DOHH2 (cell line): ENCODE data around the gene MGRN1.

Experiments
- H3F3A ChIP-seq: fragments of 200-600 bp; sonication (generic), shearing (Covaris generic); 2 replicates; pipeline ENCODE4 v1.6.0; 2016; ENCODE audit warnings: antibody characterized with exemption, mild to moderate bottlenecking; ENCODE audit not compliant: control insufficient read depth, insufficient read depth
- H3K27ac ChIP-seq: fragments of 200-600 bp; sonication (generic); 2 replicates; pipeline ENCODE4 v1.5.1; 2014; ENCODE audit warnings: low read depth, mild to moderate bottlenecking, low read length, moderate library complexity
- H3K27me3 ChIP-seq: fragments of 200-600 bp; sonication (generic); 2 replicates; pipeline ENCODE4 v1.6.1; 2014; ENCODE audit warnings: mild to moderate bottlenecking, low read length, mixed read lengths; ENCODE audit not compliant: control insufficient read depth
- H3K36me3 ChIP-seq: fragments of 200-600 bp; sonication (generic); 2 replicates; pipeline ENCODE4 v1.6.1; 2014; ENCODE audit warnings: mild to moderate bottlenecking, low read length, moderate library complexity, mixed read lengths; ENCODE audit not compliant: control insufficient read depth
- H3K4me1 ChIP-seq: fragments of 200-600 bp; sonication (generic); 2 replicates; pipeline ENCODE4 v1.6.1; 2014; ENCODE audit warnings: mild to moderate bottlenecking, low read length, mixed read lengths; ENCODE audit not compliant: control insufficient read depth
- H3K4me2 ChIP-seq: fragments of 200-600 bp; sonication (generic); 2 replicates; pipeline ENCODE4 v1.6.0; 2014; ENCODE audit warnings: mild to moderate bottlenecking, low read length, moderate library complexity
- H3K4me3 ChIP-seq: fragments of 200-600 bp; sonication (generic); 2 replicates; pipeline ENCODE4 v1.5.1; 2014; ENCODE audit warnings: mild to moderate bottlenecking, low read length, mixed read lengths
- H3K79me2 ChIP-seq: fragments of 200-600 bp; sonication (generic); 2 replicates; pipeline ENCODE4 v1.6.1; 2014; ENCODE audit warnings: mild to moderate bottlenecking, low read length, mixed read lengths; ENCODE audit not compliant: control insufficient read depth
- H3K9me2 ChIP-seq: fragments of 200-600 bp; sonication (generic); replicated peaks from 2 replicates; pipeline ENCODE4 v1.6.1; 2014; ENCODE audit warnings: mild to moderate bottlenecking, low read length, mixed read lengths; ENCODE audit not compliant: control insufficient read depth
- H3K9me3 ChIP-seq: fragments of 200-600 bp; sonication (generic); 2 replicates; pipeline ENCODE4 v1.6.1; 2014; ENCODE audit warnings: antibody characterized with exemption, low read length, mixed read lengths; ENCODE audit not compliant: control insufficient read depth, insufficient read depth
- H4K20me1 ChIP-seq: fragments of 200-600 bp; sonication (generic); 2 replicates; pipeline ENCODE4 v1.6.0; 2014; ENCODE audit warnings: low read depth, mild to moderate bottlenecking, antibody characterized with exemption, low read length, moderate library complexity; ENCODE audit not compliant: control insufficient read depth, insufficient read depth
- CTCF ChIP-seq: fragments of 200-600 bp; sonication (generic); IDR thresholded peaks from one replicate; pipeline ENCODE4 v1.5.1; 2014; ENCODE audit warnings: antibody characterized with exemption, mild to moderate bottlenecking, low read depth, low read length; ENCODE audit not compliant: poor library complexity, severe bottlenecking
- EZH2phosphoT487 ChIP-seq: fragments of 200-600 bp; sonication (generic); IDR thresholded peaks from 2 replicates; pipeline ENCODE4 v1.6.1; 2017; ENCODE audit warnings: borderline replicate concordance, mild to moderate bottlenecking, antibody characterized with exemption, low read length, moderate library complexity, mixed read lengths

Gene MGRN1

DNA sequence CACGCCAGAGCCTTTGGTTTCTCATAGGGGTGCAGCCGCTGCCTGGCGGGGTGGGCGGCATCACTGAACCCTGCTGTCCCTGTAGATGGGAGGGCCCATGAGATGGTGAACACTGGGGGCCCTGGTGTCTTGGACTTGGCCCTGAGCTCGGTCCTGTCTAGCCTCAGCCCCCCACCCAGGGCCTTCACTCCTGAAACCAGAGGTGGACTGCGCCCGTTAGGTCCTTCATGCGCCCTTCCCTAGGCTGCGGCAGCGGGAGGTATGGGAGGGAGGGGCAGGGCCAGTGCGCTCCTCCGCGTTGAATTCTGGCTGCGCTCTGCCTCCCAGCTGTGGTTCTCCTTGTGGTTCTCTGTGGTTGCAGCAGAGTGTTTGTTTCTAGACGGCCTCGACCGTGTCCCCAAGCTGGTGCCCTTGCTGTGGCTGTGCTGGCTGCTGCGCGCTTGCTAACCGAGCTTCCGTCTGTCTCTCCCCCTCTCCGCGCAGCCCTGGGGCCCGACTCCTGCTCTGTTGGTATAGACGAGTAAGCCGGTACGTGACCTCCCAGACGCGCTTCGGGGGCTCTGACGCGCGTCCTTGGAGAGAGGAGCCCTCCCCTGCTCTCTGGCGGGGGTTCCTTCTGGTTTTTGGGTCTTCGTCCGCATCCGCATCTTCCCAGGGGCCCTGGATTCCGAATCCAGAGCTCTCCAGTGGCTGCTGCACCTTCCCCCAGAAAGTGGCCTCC, 61.3 kb downstream of the MGRN1 start:
- H3K4me1 ChIP-seq: no peaks in the 10 kb centered on the region
- no peaks in the 10 kb centered on the region for H4K20me1 ChIP-seq
- no peaks in the 10 kb centered on the region for H3K27me3 ChIP-seq
- H3K36me3 ChIP-seq: no peaks in the 10 kb centered on the region
- no peaks in the 10 kb centered on the region for H3K9me2 ChIP-seq
- H3K4me3 ChIP-seq: no peak overlapping the region
- TF ChIP-seq CTCF (no peak), EZH2phosphoT487 (no peak)
- no peaks in the 10 kb centered on the region for H3K79me2 ChIP-seq
- no peak overlapping the region for H3K27ac ChIP-seq
- H3K9me3 ChIP-seq: no peaks in the 10 kb centered on the region
- no peak overlapping the region for H3K4me2 ChIP-seq
- H3F3A ChIP-seq: no peaks in the 10 kb centered on the region

DNA sequence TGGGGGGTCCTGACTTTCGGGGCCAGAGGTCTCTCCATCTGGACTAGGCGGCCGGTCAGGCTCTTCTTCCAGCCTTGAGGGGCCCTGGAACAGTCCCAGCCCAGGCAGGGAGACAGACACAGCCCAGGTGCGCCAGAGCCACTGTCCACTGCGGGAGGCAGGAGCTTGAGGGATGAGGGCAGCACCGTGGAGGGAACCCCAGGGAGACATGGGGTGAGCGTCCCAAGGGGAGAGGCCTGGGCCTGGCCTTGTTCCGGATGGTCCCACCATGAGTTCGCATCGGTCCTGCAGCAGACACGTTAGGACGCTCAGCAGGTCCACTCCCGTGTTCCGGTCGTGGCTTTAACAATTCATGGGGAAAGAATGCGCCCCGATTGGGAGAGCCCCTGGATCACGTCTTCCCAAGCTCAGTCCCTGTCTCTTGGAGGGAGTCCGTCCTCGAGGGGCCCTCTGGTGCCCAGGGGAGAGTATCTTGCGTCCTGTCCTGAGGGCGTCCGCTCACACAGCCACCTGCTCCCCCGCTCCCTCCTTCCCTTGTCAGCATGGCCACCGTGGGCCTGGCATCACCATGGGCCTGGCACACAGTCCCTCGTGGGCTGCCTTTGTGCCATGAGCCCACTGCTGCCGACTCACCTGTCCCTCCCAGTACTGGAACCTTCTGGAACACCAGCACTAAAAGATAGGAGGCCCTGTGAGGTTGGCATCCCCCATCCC, 62.0 kb downstream of the MGRN1 start:
- Histone ChIP-seq H3K27me3 (no peaks in the 10 kb centered on the region), H3K9me2 (no peaks in the 10 kb centered on the region), H3K36me3 (no peaks in the 10 kb centered on the region), H3F3A (no peaks in the 10 kb centered on the region), H3K79me2 (no peaks in the 10 kb centered on the region), H3K4me2 (no peak overlapping the region), H3K9me3 (no peaks in the 10 kb centered on the region), H3K4me3 (no peak overlapping the region), H4K20me1 (no peaks in the 10 kb centered on the region), H3K27ac (no peak overlapping the region), H3K4me1 (no peaks in the 10 kb centered on the region)
- TF ChIP-seq CTCF: no peak
- no peak for TF ChIP-seq EZH2phosphoT487

- H4K20me1 ChIP-seq: no peaks in the 10 kb centered on the region
- H3K27me3 ChIP-seq: no peaks in the 10 kb centered on the region
- peaks cover 2% of the 10 kb centered on the region; the same call in 1 of the 2 replicates for H3K4me1 ChIP-seq
- TF ChIP-seq EZH2phosphoT487 (no peak), CTCF (no peak)
- H3F3A ChIP-seq: no peaks in the 10 kb centered on the region
- no peaks in the 10 kb centered on the region for H3K9me3 ChIP-seq
- H3K27ac ChIP-seq: no peak overlapping the region
- no peak overlapping the region for H3K4me2 ChIP-seq
- H3K9me2 ChIP-seq: no peaks in the 10 kb centered on the region
- no peaks in the 10 kb centered on the region for H3K79me2 ChIP-seq
- no peaks in the 10 kb centered on the region for H3K36me3 ChIP-seq
- no peak overlapping the region for H3K4me3 ChIP-seq
Observed at GRCh38 chr16:4687416-4687815, 62.8 kb downstream of the MGRN1 start.
